Right lobe of liver (tissue), 4 donors: ENCODE measurements around the gene CLDN18.

Experiments used
- CTCF ChIP-seq, 4 donors: fragments of 200-600 bp in 3 of 4; fragments of 450-650 bp in 1 of 4; IDR thresholded peaks; one replicate each; pipeline versions ENCODE4 v1.5.1 to v1.8.0; 2016 to 2022; ENCODE audit warnings: antibody characterized with exemption in 4 of 4, mild to moderate bottlenecking in 2 of 4
- POLR2A ChIP-seq: fragments of 450-650 bp; IDR thresholded peaks from one replicate; pipeline ENCODE4 v1.6.1; 2017; ENCODE audit warnings: antibody characterized with exemption, mild to moderate bottlenecking
- donor health status: DM: no; HTN: no; CAD: no.
- donor health status: DM: no; HTN: no; CAD: no.
- donor health status: DM: no; HTN: yes; CAD: no.

GRCh38 chr3:138003069-138003468 is 6.9 kb upstream of the CLDN18 start:
- no peak for TF ChIP-seq CTCF (IDR thresholded peaks at IDR 0.05)
- no peak for TF ChIP-seq POLR2A
